ENCODE results near the gene JPH2.

JPH2 gene

DNA sequence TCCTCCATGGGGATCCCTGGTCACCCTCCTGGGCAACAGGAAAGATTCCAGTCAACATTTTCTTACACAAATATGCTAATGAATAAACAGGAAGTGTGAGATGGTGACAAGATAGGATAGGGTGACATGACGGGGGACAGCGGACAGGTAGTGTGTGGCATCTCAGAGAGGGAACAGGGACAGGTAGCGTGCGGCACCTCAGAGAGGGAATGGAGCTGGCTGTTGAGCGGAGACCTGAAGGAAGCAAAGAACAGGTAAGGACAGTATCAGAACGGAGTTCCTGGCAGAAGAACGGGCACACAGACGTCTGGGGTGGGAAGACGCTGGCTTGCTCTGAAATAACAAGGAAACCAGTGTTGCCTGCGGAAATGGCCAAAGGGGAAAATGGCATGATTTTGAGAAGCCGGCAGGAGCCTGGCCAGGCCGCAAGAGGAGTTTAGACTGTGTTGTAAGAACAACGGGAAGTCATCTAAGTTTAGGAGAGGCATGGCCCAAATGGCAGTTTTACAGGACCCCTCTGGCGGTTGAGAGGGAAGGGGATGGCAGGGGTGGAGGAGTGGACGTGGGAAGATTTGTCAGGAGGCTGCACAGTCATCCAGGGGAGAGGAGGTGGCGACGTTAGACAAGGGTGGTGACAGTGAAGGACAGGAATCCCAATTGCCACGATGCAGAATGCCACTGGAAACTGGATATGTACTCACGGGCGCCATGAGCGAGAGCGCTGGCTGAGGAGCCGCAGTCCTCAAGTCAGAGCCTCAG is 111.6 kb downstream of the JPH2 start:
- DNase-seq (ENCODE audit: low spot score) = no peak

DNA sequence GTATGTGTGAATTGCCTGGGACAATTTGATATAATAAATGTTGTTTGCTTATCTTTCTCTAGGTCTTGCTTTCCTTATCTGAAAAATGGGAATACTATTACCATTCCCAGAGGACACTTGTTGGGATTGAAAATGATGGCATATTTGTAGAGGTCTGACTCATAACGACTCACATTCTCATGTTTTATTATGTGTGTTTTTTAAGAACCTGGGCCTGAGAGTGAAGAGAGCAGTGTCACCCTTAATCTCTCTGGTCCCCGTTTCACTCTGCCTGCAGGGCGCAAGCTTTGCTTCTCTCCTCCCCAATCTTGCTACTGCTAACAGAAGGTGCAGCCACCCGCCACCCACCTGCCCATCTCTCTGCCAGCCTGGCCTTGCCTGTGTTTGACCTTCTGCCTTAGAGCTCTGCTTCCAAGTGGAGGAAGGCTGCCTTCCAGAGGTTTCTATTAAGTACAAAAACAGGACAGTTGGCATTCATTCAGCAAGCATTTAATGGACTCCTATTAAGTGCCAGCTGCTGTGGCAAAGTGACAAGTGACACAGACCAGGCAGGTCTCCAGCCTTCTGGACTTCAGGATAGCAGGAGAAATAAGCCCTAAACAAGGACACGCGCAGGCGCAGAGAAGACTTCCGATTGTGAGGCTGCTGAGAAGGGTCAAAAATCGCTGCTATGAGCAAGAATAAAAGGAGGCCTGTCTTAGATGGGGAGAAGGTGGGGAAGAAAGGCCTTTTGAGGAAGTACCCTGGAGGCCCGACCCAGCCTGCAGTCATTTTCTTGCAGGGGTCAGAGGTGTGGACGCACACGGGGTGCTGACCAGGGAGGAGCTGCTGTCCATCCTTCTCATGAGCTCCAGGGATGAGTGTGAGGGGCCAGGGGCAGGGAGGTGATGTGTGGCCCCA is 112.5 kb downstream of the JPH2 start:
- peak; percentile 73 for DNase-seq (ENCODE audit: low spot score)

DNA sequence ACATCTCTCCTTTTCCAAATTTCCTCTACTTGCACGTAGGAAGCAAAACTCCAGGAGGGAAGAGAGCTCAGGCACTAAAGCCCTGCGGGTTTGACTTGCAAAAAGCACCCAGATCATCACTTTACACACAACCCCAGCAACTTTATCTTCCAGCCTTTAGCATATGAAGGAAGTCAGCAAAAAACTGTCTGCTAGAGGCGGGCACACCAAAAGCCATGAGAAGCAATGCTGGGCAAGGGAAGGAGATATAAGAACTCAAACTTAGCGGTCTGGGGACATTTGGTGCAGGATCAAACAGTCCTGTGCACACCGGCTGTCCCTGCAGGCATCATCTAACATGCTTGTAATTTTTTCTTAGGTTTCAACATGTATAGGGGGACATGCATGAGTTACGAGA is 113.3 kb downstream of the JPH2 start:
- DNase-seq (ENCODE audit: low spot score) = no peak

DNA sequence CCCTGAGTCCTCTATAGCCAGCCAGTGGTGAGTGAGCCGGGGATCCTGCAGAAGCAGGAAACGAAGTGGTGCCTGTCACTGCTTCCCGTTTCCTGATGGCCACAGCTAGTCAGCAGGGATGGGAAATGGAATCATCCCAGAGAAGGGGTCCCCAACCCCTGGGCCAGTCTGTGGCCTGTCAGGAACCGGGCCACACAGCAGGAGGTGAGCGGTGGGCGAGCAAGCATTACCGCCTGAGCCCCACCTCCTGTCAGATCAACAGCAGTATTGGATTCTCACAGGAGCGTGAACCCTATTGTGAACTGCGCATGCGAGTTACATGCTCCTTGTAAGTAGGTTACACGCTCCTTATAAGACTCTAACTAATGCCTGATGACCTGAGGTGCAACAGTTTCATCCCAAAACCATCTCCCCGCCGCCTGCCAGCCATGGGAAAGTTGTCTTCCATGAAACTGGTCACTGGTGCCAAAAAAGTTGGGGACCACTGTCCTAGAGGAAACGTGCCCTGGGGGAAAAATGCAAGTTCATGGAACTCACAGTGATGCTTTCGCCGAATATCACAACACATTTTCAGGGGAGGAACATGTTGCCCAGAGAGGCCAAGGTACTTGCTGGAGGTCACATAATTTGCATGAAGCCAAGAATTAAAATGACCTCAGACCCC is 113.8 kb downstream of the JPH2 start:
- peak; percentile 80 for DNase-seq (ENCODE audit: low spot score)

DNA sequence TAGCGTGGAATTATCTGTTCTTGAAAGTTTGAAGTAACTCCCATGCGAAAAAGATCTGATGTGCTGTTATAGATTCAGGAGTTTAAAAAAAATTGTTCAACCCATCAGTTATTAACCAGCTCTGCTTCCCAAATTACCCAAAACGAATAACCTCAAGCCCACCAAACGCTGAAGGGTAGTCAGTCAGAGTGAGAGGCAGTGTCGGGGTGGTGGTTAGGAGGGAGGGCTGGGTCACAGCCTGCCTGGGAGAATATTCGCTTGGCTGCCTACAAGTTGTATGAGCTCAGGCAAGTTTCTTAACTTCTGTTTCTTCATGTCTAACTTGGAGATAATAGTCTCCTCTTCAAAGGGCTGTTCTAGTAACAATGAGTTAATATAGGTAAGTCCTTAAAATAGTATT is 114.6 kb downstream of the JPH2 start:
- no peak for DNase-seq (ENCODE audit: low spot score)

DNA sequence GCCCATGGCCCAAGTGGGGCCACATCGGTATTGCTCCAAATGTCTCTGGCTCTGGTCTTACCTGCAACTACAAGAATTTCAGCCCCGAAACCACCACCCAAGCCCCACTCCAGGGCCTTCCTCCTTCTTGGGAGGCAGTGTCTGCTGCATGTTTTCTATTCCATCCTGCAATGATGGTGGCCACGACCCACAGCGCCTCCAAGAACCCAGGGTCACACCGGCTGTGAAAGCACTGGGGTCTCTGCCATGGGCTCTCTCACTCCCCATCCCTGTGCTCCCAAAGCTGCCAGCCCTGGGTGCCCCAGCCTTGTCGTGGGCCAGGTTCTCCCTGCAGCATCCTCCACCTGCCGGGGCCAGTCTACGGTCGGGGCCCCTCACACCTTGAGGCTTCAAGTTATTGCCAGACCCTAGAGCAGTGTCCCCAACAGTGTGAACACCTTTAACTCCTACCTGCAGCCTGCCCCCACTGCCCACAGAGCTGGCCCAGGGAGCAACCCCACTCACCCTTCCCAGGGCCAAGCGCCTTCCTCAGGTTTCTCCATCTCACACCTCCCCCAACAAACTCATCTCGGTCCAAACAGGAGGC is 115.4 kb downstream of the JPH2 start:
- no peak for DNase-seq (ENCODE audit: low spot score)

DNA sequence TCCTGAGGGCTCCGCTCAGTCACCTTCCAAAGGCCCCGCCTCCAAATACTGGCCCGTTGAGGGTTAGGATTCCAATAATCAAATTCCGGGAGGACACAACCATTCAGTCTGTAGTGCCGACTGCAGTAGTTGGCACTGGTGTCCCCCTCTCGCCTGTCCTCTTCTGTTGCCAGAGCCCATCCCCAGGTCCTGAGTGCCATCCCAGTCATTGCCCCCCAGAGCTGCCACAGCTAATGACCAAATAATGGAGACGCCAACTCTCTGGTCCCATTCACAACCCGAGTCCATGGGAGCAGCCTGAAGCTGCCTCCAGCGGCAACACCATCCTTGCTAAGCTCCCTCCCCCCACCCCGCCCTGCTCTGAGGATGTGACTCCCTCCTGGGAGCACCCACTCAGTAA is 115.9 kb downstream of the JPH2 start:
- no peak for DNase-seq (ENCODE audit: low spot score)

DNA sequence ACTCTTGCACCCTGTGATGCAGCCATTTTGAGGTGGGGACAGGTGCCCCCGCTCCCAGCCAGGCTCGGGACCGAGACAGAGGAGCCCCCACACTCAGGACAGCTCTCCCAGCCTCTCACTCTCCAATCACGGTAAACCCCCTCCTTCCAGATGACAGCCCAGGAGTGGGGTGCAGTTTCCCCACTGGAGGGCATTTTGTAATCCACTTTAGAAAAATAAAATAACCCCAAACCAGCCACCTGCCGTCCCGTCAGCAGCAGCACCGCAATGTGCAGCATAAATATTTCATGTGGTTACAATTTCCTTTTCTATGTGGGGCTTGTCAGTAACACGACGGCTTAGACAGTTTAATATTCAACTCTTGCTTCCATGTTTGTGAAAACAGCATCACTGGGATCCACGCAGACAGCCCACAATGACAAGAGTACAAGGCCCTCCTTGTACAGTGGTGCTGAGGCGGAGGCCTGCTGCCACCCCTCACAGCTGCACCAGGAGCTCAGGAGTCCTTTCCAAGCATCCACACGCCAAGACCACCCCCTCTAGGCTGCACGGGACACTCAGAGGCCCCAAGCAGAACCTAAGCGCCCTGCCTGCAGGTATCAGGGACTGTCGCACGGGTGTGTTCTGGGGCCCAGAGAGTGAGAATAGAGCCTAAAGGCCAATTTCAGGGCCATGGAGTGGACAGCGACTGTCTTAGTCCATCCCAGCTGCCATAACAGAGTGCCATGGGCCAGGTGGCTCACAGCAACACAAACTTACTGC is 116.7 kb downstream of the JPH2 start:
- no peak for DNase-seq (ENCODE audit: low spot score)

DNA sequence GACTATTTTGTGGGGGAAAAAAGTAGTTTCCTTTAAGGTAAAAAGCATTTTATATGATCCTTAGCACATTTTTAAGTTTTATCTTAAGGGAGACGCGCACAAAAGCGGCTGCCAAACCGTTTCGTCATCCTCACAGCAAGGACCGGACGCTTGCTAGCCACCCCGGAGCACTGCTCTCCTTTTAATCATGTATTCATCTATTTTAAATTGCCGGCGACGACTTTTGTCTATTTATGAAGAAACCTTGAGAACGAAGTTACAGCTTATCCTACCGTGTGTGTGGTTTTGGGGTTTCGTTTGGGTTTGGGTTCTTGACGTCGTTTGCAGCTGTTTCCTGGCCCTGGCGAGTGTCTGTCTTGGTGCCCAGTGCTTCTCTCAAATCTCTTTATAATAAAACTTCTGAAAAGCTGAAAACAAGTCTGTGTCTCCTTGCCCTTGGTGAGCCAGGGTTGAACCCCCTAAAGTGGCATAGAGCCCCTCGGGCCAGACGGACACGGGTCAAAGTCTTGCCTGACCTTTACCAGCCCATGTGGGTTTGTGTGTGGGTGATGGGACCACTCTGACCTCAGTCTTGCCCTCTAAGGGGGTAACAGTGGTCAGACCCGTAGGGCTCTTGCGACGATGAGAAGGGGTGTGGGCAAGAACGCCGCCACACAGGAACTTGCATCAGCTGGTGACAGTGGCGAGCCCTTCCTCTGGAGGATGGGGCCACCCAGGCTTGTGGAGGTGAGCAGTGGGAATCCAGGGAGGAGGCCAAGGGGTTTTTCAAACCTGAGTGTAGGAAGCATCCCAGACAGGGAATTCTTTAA is 117.6 kb downstream of the JPH2 start:
- DNase-seq (ENCODE audit: low spot score) = no peak

DNA sequence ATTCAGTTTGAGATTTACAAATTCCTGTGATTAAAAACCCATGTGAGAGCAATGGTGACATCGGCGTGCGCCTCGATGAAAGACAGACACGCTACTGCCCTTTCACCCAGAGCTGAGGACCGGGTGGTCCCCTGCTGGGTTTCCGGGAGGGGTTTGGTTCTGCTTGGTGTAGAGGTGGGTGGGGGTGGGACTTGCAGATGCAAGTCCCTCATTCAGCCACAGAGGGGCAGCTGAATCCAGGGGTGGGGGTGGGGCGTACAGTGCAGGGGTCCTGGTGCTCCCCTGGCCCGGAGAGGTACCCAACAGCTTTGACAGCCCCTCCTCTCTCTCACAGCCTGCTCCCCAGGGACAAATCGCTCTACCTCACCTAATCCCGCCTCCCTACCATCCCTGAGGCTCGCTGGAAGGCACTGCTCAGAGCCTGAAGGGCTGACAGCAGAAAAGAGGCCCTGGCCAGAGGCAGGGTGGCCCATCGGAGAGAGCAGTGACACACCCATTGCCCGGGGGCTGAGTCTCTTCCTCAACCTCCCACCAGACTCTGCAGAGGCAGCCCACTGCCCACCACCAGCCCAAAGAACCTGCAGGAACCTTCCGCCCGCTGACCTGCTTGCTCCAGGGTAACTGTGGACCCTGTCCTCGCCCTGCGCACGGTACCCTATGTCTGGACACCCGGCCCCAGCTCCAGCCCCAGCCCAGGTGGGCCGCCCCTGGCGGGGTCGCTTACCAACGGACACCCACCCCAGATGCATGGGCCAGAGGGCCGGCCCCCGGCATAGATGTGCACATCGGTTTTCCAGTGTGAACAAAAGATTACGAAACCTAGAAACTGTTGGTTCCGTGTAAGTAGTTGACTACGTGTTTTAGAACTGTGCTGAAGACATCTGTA is 118.4 kb downstream of the JPH2 start:
- DNase-seq (ENCODE audit: low spot score) = no peak

DNA sequence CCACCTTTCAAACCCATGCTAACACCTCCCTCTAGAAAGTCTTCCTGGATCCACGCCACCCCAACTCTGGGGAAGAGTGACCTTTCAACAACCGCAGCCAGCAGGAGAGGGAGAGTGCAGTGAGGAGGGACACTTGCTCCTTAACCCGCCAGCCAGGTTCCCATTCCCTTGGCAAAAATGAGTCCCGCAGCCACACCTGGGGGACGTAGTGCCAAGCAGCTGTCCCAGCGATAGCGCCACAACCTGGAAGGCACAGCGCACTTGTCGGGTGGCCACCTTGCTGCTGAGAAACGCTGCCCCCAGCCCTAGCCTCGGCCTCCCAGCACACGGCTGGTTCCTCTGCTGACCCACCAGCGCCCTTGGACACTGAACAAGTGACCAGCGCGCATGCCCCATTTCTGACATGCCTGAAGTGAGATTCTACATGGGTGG is 119.3 kb downstream of the JPH2 start:
- no peak for DNase-seq (ENCODE audit: low spot score)

DNA sequence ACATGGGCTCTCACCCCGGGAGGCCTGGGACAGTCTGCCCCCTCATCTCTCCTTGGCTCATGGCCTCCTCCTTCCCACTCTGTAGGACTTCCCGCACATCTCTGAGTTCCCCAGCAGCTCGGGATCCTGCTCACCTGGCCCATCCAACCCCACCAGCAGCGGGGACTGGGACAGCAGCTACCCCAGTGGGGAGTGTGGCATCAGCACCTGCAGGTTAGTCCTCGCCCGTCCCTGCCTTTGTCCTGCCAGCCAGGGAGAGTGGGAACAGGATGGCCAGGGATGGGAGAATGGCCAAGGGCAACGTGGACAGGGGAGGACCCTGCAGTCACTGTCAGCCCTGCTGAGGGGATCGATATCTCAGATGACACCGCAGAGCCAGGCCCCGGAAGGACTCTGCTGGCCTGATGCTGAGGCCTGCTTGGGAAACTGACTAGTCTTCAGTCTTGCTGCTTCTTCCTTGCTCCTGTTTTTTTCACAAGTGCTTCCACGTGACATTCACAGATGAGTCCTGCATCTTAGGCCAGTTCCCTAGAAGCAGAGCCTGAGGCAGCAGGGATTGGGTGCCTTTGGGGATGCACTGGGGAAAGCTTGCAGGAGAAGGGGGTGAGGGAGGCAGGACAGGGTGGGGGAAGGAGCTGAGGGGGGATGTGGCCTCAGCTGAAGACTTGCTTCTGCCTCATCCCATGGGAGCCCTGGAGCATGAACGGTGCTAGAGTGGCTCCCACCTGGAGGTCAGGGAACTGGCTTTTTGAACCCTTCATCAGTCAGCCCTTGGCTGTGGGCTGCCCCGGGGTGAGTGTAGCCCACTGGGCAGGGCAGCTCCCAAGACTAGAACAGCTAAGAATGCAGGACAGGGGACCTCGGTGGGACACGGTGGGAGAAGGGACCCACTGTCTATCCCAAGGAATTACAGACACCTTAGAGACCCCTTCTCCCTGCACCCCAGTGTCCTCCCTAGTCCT is 120.1 kb downstream of the JPH2 start:
- no peak for DNase-seq (ENCODE audit: low spot score)

DNA sequence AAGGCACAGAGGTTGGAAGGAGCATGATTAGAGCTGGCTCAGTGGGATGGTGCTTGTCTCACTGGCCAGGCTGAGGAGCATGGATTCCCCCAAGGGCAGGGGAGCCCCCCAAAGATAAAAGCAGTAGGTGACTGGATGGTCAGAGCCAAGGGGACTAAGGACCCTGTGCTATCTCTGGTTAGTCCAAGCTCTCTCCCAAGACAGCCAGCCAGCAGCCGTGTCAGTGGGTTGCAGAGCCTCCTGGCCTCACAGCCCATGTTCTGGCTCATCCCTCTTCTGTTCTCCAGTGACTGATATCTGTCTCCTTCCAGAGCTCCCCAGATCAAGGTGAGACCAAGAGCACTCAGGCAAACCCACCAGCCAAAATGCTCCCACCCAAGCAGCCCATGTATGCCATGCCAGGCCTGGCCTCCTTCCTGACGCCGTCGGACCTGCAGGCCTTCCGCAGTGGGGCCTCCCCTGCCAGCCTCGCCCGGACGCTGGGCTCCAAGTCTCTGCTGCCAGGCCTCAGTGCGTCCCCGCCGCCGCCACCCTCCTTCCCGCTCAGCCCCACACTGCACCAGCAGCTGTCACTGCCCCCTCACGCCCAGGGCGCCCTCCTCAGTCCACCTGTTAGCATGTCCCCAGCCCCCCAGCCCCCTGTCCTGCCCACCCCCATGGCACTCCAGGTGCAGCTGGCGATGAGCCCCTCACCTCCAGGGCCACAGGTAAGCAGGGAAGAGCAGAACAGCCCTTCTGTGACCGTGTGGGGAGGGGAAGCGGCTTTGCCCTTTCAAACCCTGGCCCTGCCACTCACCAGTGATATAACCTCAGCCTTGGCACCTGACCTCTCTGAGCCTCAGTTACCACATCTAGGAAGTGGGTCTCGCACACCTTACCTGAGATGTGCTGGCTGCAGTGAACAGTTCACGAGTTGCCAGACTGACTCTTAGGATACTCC is 121.3 kb downstream of the JPH2 start:
- no peak for DNase-seq (ENCODE audit: low spot score)

DNA sequence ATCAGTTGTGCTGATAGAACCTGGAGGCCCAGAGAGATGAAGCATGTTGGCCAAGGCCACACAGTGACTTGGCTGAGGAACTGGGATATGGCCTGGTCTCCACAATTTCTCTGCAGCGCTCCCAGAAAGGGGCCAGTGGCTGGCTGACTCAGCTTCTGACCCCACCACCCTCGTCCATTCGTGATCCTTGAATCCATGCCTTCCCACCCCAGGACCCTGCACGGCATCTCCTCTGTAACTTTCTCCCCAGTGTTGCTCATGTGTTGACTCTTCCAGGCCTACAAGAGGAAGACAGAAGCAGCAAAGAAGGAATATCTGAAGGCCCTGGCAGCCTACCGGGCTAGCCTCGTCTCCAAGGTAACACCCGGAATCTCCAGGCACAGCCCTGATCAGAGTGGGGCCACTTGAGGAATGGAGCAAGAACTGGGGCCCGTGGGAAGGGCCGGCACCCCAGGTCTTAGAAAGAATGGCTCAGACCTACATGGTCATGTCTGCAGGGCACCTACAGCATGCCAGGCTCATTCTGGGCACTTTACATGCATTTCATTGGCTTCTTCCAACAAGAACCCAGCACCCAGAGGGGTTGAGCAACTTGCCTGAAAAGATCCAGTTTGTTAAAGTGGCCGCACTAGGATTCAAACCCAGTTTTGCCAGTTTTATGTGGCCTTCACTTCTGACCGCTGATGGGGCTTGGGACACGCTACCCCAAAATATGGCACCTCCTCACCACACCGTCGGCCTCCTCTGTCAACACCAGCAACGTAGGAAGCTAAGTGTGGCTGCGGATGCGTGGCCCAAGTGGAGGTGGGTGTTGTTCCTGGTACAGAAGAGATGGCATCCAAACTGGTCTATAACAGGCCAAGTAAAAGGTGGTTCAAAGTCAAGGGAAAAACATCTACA is 122.2 kb downstream of the JPH2 start:
- DNase-seq (ENCODE audit: low spot score) = no peak

Data from kidney capillary endothelial cell (primary cell).